Hepatocyte (in vitro differentiated cells): ENCODE measurements around the gene SEZ6L2. TPM values are rescaled to one million over a fixed set of nuclear protein-coding genes. Genes with fewer than 3 reads are reported as not detected.

ENCODE experiments used
- DNase-seq: peaks from one replicate; pipeline ENCODE4 v3.0.0-alpha.2; 2016; ENCODE audit warnings: low spot score
- H2AFZ ChIP-seq: fragments of 200-600 bp; sonication (generic); 2 replicates; pipeline ENCODE4 v1.6.0; 2016; ENCODE audit warnings: antibody characterized with exemption, mild to moderate bottlenecking
- H3K27ac ChIP-seq: fragments of 200-600 bp; sonication (generic); 2 replicates; pipeline ENCODE4 v1.5.1; 2016; ENCODE audit warnings: mild to moderate bottlenecking
- H3K27me3 ChIP-seq: fragments of 200-600 bp; sonication (generic); 2 replicates; pipeline ENCODE4 v1.6.1; 2016
- H3K36me3 ChIP-seq: fragments of 200-600 bp; sonication (generic); replicated peaks from 2 replicates; pipeline ENCODE4 v1.5.1; 2016; ENCODE audit warnings: low read depth; ENCODE audit not compliant: insufficient read depth
- H3K4me1 ChIP-seq: fragments of 200-600 bp; sonication (generic); 2 replicates; pipeline ENCODE4 v1.5.1; 2016; ENCODE audit warnings: mild to moderate bottlenecking, moderate library complexity; ENCODE audit not compliant: insufficient read depth
- H3K4me2 ChIP-seq: fragments of 200-600 bp; sonication (generic); 2 replicates; pipeline ENCODE4 v1.6.0; 2016
- H3K4me3 ChIP-seq: fragments of 200-600 bp; sonication (generic); 2 replicates; pipeline ENCODE4 v1.5.1; 2016; ENCODE audit warnings: mild to moderate bottlenecking
- H3K79me2 ChIP-seq: fragments of 200-600 bp; sonication (generic); 2 replicates; pipeline ENCODE4 v1.6.0; 2017; ENCODE audit warnings: mild to moderate bottlenecking
- H3K9me2 ChIP-seq: fragments of 200-600 bp; sonication (generic); replicated peaks from 2 replicates; pipeline ENCODE4 v1.6.0; 2017; ENCODE audit warnings: mild to moderate bottlenecking; ENCODE audit not compliant: insufficient read depth
- H3K9me3 ChIP-seq: fragments of 200-600 bp; sonication (generic); 2 replicates; pipeline ENCODE4 v1.5.1; 2016; ENCODE audit warnings: low read depth, mild to moderate bottlenecking
- H4K20me1 ChIP-seq: fragments of 200-600 bp; sonication (generic); 2 replicates; pipeline ENCODE4 v1.6.0; 2016; ENCODE audit warnings: mild to moderate bottlenecking; ENCODE audit not compliant: insufficient read depth, poor library complexity, severe bottlenecking
- CTCF ChIP-seq: fragments of 200-600 bp; sonication (generic); IDR thresholded peaks from 2 replicates; pipeline ENCODE4 v1.5.1; 2016; ENCODE audit warnings: antibody characterized with exemption, mild to moderate bottlenecking; ENCODE audit not compliant: poor library complexity
- EZH2 ChIP-seq: fragments of 200-600 bp; sonication (generic); IDR thresholded peaks from 2 replicates; pipeline ENCODE4 v1.6.1; 2016; ENCODE audit warnings: antibody characterized with exemption, mild to moderate bottlenecking, borderline replicate concordance
- EZH2phosphoT487 ChIP-seq: fragments of 200-600 bp; sonication (generic); IDR thresholded peaks from one replicate; pipeline ENCODE4 v1.6.1; 2018; ENCODE audit warnings: antibody characterized with exemption, mild to moderate bottlenecking, low read depth, moderate library complexity; ENCODE audit not compliant: unreplicated experiment, severe bottlenecking
- WGBS: methylation state at CpG from one replicate; pipeline ENCODE4 v1.1.6; 2016; ENCODE audit warnings: low lambda C conversion rate; ENCODE audit errors: missing lambda C conversion rate; 5-methylcytosine and 5-hydroxymethylcytosine counted together
- polyA plus RNA-seq: library from polyadenylated mRNA; unstranded; fragments of >200 nt; fragmentation: Nextera tagmentation; extraction: Ambion mirVana; gene quantifications from 2 replicates; pipeline ENCODE4 v1.2.1, GENCODE V29; 2016
- total RNA-seq: library from RNA; depleted of rRNA; stranded (reverse); fragments of >200 nt; gene quantifications from 2 replicates; pipeline ENCODE4 v1.2.3, GENCODE V29; 2014

Gene SEZ6L2
- total and polyA plus RNA-seq, 2 experiments from 2014 or later = 36.1 to 39.9 TPM

- no peak for TF ChIP-seq EZH2
- no peak for TF ChIP-seq EZH2phosphoT487
- TF ChIP-seq CTCF = no peak
- no peak overlapping the region for H3K27ac ChIP-seq
- WGBS = 97% methylated on average over 2 of the region's 2 CpGs
- DNase-seq = no peak
- no peaks in the 10 kb centered on the region for H3K9me2 ChIP-seq
- H3K4me1 ChIP-seq = no peaks in the 10 kb centered on the region
- H3K4me2 ChIP-seq = no peak overlapping the region
- H3K4me3 ChIP-seq = no peak overlapping the region
- H2AFZ ChIP-seq = no peak overlapping the region
- no peaks in the 10 kb centered on the region for H3K79me2 ChIP-seq
- no peaks in the 10 kb centered on the region for H3K9me3 ChIP-seq
- no peaks in the 10 kb centered on the region for H3K27me3 ChIP-seq
- H3K36me3 ChIP-seq = no peaks in the 10 kb centered on the region
- no peaks in the 10 kb centered on the region for H4K20me1 ChIP-seq
These were observed 9.4 kb upstream of the SEZ6L2 start for GRCh38 chr16:29908719-29909220.

GRCh38 chr16:29907973-29908372 is 8.6 kb upstream of the SEZ6L2 start:
- Histone ChIP-seq H3K27me3 (no peaks in the 10 kb centered on the region), H3K4me2 (no peak overlapping the region), H3K4me1 (no peaks in the 10 kb centered on the region), H3K36me3 (no peaks in the 10 kb centered on the region), H3K4me3 (no peak overlapping the region), H3K79me2 (no peaks in the 10 kb centered on the region), H4K20me1 (no peaks in the 10 kb centered on the region), H3K9me2 (no peaks in the 10 kb centered on the region), H2AFZ (no peak overlapping the region), H3K27ac (no peak overlapping the region), H3K9me3 (no peaks in the 10 kb centered on the region)
- DNase-seq = no peak
- TF ChIP-seq EZH2 (no peak), CTCF (no peak), EZH2phosphoT487 (no peak)
- WGBS = 100% methylated on average over 1 of the region's 2 CpGs

DNA sequence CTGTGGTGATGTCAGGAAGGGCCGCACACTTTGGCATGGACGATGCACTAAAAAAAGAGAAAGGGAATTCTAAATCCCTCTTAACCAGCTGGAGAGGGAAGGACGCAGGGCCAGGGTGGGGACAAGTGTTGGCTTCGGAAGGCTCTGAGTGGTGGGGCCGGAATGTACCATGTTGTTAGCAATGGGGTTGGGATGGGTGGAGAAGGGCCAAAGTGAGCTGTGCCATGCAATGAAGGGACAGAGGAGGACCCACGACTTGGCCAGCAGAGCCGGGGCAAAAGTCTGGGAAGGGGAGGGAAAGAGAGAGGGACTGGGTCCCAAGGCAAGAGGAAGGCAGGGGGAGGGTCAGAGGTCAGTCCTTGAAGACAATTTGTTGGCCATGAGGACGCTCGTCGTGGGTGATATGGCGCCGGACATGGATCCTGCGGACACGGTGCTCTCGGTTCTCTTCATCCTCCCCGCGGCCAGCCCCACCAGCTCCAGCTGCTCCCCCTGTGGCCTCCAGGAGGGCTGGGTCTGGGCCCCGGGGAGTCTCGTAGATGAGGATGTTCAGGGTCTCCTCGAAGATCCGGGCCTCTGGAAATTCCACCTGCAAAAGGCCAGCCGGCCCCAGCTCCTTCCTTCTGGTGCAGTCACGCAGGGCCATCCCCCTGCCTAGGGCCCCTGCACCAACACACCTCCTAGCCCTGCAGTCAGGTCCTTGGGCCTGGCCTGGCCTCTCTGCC is 7.3 kb upstream of the SEZ6L2 start:
- 91% methylated on average over 13 of the region's 23 CpGs for WGBS
- no peaks in the 10 kb centered on the region for H4K20me1 ChIP-seq
- no peaks in the 10 kb centered on the region for H3K9me2 ChIP-seq
- H3K4me1 ChIP-seq = no peaks in the 10 kb centered on the region
- no peaks in the 10 kb centered on the region for H3K36me3 ChIP-seq
- H3K4me2 ChIP-seq = no peak overlapping the region
- TF ChIP-seq EZH2 = no peak
- TF ChIP-seq EZH2phosphoT487 = no peak
- no peak for TF ChIP-seq CTCF
- H2AFZ ChIP-seq = no peak overlapping the region
- H3K27me3 ChIP-seq = no peaks in the 10 kb centered on the region
- no peak overlapping the region for H3K27ac ChIP-seq
- no peak overlapping the region for H3K4me3 ChIP-seq
- DNase-seq = no peak
- H3K9me3 ChIP-seq = no peaks in the 10 kb centered on the region
- H3K79me2 ChIP-seq = peaks cover 5% of the 10 kb centered on the region
